GM10248 (cell line): ENCODE data around the gene CNTNAP2.
"Not testable (repeated sequence)": the region's sequence is repeated elsewhere in the genome, so short reads cannot be mapped to it uniquely, and the experiment has no call there.

Experiments
- CTCF ChIA-PET: fragments of 300-600 bp; sonication (Branson Sonifier 250); formaldehyde crosslinking; extraction: SDS; loops from one replicate; lab custom pipeline; 2021; ENCODE audit warnings: antibody characterized with exemption; lab: Yijun Ruan, JAX
- POLR2A ChIA-PET: fragments of 350-650 bp; sonication (Branson Sonifier 250); formaldehyde crosslinking; extraction: SDS; loops from one replicate; lab custom pipeline; 2020; ENCODE audit warnings: antibody characterized with exemption; lab: Yijun Ruan, JAX
- DNase-seq: peaks from one replicate; pipeline ENCODE4 v3.0.0; 2012; ENCODE audit errors: extremely low spot score
- CTCF ChIP-seq: IDR thresholded peaks from 2 replicates; pipeline ENCODE4 v1.5.1; 2012; ENCODE audit warnings: mild to moderate bottlenecking, low read depth; ENCODE audit errors: extremely low read depth, missing control alignments, control extremely low read depth

CNTNAP2 gene

GRCh38 chr7:148325208-148325607 is 2208.6 kb downstream of the CNTNAP2 start:
- DNase-seq = no peak
- ChIA-PET CTCF (no interaction called here), POLR2A (no interaction called here)
- TF ChIP-seq CTCF = no peak

GRCh38 chr7:148327379-148327778 is 2210.8 kb downstream of the CNTNAP2 start:
- POLR2A ChIA-PET = no interaction called here
- CTCF ChIA-PET = no interaction called here
- no peak for DNase-seq
- no peak for TF ChIP-seq CTCF

GRCh38 chr7:148328906-148329305 is 2212.3 kb downstream of the CNTNAP2 start:
- no peak for TF ChIP-seq CTCF
- ChIA-PET CTCF (no interaction called here), POLR2A (no interaction called here)
- no peak for DNase-seq

- CTCF ChIA-PET = no interaction called here
- POLR2A ChIA-PET = no interaction called here
- no peak for DNase-seq
Measured at GRCh38 chr7:148330124-148330818, 2213.7 kb downstream of the CNTNAP2 start.

GRCh38 chr7:148330822-148331221 is 2214.2 kb downstream of the CNTNAP2 start:
- no peak for DNase-seq
- POLR2A ChIA-PET = no interaction called here
- no peak for TF ChIP-seq CTCF
- CTCF ChIA-PET = no interaction called here

More at GRCh38 chr7:148330124-148330818, 2213.7 kb downstream of the CNTNAP2 start:
- TF ChIP-seq CTCF = no peak

- DNase-seq, CTCF ChIA-PET, POLR2A ChIA-PET: not testable (repeated sequence)
Measured at GRCh38 chr7:148331456-148331855, 2214.9 kb downstream of the CNTNAP2 start.
